Germinal center (tissue), 1 donor: ENCODE measurements around the gene IRGQ.

ENCODE experiments used
- DNase-seq: peaks from one replicate; pipeline ENCODE4 v3.0.0; 2012; ENCODE audit warnings: mixed read lengths, low spot score

Gene IRGQ

GRCh38 chr19:43544077-43544476 is 51.9 kb downstream of the IRGQ start:
- DNase-seq: no peak

DNA sequence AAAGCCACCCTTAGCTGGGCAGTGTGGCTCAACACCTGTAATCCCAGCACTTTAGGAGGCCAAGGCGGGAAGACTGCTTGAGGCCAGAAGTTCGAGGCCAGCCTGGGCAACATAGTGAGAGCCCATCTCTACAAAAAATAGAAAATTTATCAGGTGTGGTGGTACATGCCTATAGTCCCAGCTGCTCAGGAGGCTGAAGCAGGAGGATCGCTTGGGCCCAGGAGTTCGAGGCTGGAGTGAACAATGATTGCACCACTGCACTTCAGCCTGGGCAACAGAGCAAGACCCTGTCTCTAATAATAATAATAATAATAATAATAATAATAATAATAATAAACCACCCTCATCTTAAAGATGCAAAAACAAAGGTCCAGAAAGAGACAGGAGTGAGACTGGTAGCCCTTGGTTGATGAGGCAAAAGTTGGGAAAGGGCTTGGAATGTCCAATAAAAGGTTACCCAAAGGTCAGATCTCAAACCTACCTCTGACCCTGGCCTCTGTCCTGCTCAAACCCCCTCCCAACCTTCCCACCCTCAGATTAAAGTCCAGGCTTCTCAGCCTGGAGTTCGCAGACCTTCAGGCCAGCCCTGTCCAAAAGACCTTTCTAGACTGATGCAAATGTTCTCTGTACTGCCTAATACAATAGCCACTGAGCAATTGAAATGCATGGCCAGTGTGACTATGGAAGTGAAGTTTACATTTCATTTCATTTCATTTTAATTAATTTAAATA is 53.8 kb downstream of the IRGQ start:
- no peak for DNase-seq

- DNase-seq: no peak
Measured at GRCh38 chr19:43540381-43540780, 55.6 kb downstream of the IRGQ start.

- no peak for DNase-seq
Measured at GRCh38 chr19:43538922-43539321, 57.0 kb downstream of the IRGQ start.

GRCh38 chr19:43534816-43535761 is 60.8 kb downstream of the IRGQ start:
- DNase-seq: peak; percentile 38
